K562 treated with DMSO at 1 percent for 12 hours (cell line): ENCODE measurements around the gene INAVA. TPM values are rescaled to one million over a fixed set of nuclear protein-coding genes. Genes with fewer than 3 reads are reported as not detected.

Experiments
- total RNA-seq: library from RNA; unstranded; fragments of 300-600 nt; gene quantifications from 2 replicates; pipeline ENCODE4 v1.2.3, GENCODE V29; 2022; ENCODE audit not compliant: insufficient read depth

Gene INAVA, protein sequence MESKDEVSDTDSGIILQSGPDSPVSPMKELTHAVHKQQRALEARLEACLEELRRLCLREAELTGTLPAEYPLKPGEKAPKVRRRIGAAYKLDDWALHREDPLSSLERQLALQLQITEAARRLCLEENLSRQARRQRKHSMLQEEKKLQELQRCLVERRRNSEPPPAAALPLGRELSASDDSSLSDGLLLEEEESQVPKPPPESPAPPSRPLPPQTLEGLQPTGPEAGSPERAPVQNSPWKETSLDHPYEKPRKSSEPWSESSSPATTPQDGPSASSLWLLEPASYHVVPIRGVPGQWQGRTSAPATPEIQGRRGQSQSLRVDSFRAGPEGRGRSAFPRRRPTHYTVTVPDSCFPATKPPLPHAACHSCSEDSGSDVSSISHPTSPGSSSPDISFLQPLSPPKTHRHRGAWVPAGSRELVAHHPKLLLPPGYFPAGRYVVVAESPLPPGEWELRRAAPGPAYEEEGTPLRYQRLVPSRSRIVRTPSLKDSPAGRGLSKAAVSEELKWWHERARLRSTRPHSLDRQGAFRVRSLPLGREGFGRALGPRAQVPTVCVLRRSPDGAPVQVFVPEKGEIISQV
- total RNA-seq: not detected in 2 replicates

DNA sequence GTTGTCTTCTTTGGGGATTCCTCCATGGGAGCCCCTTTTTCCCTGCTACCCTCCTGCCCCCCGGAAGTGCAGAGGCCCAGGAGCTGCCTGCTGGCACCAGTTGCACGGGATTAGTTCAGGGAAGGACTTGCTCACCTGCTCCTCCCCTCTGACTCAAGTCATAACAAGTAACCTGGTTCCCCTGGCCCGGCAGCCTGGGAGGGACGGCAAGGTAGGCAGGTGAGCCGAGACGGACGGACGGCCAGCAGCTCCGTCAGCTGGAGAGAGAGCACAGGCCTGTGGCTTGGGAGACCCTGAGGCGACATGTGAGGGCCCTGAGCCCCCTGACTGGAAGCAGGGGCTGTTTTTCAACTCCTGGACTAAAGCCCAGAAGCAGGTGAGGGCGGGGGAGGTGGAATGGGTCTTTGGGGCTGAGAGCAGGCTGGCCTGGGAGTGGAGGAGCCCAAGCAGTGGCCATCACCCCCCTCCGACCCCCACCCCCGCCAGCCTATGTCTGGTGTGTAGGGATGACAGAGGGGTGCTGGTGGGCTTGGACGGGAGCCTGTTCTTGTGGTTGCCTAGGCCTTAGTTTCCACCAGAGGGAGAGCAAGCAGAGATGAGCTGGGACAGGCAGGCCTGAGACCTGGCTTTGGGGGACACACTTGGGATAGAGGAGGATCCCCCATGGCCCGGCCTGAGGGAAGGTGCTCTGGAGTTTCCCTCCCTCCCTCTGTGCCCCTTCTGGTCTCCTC lies at the start of gene INAVA:
TSS of gene INAVA (plus strand) at position 189 of the 731 bp plus-strand sequence. CDS start 3,501 bp downstream, outside the sequence.

DNA sequence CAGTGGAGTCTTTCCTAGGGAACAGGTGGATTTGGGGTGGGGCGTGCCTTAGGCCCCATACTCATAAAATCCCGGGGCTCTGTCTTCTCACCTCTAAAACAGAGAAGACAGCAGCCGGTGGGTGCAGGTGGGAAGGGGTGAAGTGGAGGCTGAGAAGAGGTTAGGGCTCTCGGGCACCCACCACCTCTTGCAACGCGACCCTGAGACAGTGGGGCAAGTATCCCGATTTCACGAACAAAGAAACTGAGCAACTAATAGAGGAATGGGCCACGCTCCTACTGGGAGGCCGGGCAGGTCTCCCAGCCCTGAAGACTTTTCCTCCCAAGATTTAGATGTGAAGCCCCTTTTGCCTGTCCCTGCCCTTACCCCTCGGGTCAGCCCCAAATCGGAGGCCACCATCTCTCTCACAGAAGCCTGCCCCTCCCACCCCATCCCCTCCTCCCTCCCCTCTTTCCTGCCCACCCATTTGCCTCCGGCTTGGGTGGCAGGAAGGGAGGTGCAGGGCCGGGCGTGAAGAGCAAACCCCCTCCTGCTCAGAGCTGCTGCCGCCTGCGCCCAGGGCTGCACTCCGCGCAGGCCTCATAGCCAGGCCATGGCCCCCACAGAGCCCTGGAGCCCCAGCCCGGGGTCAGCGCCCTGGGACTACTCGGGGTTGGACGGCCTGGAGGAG lies 22.1 kb upstream of the INAVA start, which contains the start of gene GPR25:
TSS of gene GPR25 (plus strand) at position 536 of the 670 bp plus-strand sequence. CDS start at position 593, 57 bp downstream.

Other genes with a start within 250 kb of the INAVA start
- gene DDX59, start 225.0 kb upstream of the INAVA start, total RNA-seq: 14.5 and 22.2 TPM in 2 replicates
- 1.3 and 9.4 TPM in 2 replicates for gene CAMSAP2, start 156.0 kb upstream of the INAVA start, total RNA-seq
- not detected in 2 replicates for gene GPR25, start 21.9 kb upstream of the INAVA start, total RNA-seq
- gene KIF21B, start 128.8 kb downstream of the INAVA start, total RNA-seq: 2.7 and 11.1 TPM in 2 replicates
- not detected in 2 replicates for gene CACNA1S, start 217.5 kb downstream of the INAVA start, total RNA-seq
- gene ASCL5, start 232.3 kb downstream of the INAVA start, total RNA-seq: not detected in 2 replicates